HL-60/S4 treated with phorbol 12-myristate 13-acetate at 8.2 ng/mL for 4 days and 3 days (cell line): ENCODE measurements around the gene STK10.

Source experiments
- in situ Hi-C: fragments of 300-500 bp; cut with MboI; formaldehyde crosslinking; loops from 2 replicates; pipeline ENCODE4 v1.15.0; 2022; ENCODE audit warnings: low sequenced_read_pairs

Gene STK10

DNA sequence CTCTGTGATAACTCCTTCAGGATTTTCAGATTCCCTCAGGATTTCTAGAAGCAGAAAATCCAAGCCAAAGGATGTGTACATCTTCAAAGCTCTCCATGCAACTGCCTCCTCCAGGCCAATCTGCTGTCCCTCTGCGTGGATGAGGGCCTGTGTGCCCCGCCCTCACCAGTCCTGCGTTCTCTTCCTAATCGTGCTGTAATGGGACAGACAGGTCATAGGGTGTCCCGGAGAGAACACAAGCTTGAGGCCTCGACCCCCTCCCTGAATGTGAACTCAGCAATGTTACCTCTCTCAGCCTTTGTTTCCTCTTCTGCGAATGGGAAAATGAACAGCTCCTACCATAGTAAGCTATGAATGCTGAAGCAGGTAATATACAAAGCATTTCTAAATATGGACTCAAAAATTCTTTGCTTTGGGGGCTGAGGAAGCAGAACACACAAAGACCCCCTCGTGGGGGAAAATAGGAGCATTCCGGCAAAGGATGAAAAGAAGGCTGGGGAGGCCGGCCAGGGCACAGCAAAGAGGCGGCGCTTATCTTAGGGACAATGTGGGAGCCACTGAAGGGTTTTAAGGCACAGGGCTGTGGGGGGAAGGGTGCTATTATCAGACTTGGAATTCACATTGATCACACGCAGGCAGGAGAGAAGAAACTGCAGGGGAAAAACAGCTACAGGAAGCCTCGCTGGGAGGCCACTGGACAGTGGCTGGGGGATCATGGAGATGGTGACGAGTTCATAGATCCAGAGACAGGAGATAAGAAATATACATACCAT lies 124.4 kb downstream of the STK10 start:
- in situ Hi-C loops, result no loop called here

DNA sequence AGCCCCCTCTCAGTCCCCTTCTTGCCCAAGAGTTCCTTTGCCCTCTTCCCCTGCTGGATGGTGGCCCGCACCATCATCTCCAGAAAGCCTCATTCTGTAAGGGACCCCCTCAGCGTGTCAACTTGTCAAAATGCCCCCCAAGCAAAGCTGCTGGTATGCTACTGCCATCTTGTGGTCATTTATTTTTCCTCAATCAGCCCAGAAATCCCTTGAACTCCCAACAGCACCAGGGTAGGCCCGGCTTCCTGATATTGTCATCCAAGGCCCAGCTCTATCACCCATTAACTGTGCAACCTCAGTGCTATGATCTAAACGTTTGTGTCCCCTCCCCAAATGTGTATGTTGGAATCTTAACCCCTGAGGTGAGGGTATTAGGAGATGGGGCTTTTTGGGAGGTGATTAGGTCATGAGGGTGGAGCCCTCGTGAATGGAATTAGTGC lies 128.3 kb downstream of the STK10 start:
- in situ Hi-C loops, result no loop called here

DNA sequence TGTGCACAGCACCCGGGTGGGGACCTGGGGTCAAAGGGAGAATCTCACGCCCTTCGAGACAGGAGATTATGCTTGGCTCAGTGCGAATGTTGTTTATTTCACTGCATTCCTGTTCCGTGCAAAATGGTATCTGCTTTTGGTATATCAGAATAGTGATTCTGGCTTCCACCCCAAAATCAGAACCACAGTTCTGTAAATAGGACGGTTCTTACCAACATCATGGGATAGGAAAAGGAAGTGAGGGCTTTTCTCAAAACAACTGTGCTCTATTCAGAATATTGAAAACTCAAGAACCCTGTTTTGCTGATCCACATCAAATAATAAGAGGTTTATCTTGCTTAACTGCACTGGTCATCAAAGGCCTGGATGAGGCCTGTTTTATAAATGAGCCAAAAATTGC lies 129.9 kb downstream of the STK10 start:
- in situ Hi-C loops, result no loop called here

DNA sequence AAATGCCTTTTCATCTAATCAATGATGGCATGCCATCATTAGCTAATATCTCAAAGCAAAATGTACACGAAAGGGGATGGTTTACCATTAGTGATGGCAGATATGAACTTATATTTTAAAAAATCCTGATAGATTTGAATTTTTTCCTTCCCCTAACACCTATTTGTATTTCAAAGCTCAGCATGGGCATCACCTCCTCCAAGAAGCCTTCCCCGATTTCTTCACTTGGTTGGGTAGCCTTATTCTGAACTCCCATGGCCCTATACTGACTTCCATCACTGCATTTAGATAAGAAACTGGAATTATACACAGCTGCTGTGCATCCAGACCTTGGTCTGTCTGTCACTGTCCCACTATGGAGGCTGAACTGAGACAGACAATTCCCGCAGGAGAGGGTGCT lies 132.0 kb downstream of the STK10 start:
- in situ Hi-C loops, result no loop called here

GRCh38 chr5:172055421-172055820 lies 132.6 kb downstream of the STK10 start:
- in situ Hi-C loops, result no loop called here

GRCh38 chr5:172054611-172055153 lies 133.3 kb downstream of the STK10 start:
- in situ Hi-C loops, result no loop called here

DNA sequence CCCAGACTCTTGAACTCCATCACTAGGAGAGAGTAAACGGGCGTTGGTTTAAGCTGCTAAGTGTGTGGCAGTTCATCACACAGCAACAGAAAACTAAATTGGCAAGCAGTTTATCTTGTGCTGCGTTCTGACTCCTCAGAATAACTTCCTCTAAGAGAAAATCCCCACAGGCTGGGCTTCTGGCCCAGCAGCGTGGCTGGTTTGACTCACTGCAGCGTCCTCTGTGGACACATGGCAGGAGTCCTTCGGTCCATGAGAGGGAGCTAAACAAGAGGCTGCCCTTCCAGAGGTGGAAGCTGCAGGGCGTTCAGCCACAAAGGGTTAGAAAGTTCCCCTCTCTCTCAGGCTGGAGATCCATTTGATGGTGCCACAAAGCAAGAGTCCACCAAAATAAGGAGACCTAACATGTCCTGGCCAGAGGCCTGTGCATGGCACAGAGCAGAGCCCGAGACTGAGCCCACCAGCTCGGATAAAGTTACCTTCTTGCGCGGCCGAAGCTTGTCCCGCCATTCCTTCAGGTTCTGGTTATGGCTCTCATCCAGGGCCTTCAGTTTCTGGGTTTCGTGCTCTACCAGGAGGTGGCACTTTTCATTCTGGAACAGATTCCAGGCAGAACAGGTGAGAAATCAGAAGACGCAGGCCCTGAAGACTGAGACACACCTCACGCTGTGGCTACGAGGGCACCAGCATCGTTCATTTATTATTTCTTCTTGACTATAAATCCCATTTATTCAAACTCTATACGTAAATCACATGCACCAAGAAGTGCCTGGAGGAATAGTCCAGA lies 135.4 kb downstream of the STK10 start:
- in situ Hi-C loops, result no loop called here

GRCh38 chr5:172051643-172052339 lies 136.2 kb downstream of the STK10 start:
- in situ Hi-C loops, result no loop called here

DNA sequence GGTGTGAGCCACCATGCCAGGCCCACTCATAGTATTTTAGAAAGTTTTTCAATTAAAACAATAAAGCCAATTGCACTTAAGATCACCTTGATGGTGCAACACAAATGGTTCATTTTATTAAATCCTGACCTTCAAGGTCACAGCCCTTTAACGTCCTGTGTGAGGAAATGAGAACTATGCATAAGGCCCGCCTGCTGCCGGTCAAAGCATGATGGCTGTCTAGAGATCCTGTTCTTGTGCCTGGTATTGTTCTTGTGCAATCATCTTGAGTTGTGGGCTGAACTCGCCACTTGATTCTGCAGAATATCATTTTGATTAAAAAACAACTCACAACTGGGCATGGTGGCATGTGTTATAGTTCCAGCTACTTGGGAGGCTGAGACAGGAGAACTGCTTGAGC lies 137.9 kb downstream of the STK10 start:
- in situ Hi-C loops, result no loop called here

DNA sequence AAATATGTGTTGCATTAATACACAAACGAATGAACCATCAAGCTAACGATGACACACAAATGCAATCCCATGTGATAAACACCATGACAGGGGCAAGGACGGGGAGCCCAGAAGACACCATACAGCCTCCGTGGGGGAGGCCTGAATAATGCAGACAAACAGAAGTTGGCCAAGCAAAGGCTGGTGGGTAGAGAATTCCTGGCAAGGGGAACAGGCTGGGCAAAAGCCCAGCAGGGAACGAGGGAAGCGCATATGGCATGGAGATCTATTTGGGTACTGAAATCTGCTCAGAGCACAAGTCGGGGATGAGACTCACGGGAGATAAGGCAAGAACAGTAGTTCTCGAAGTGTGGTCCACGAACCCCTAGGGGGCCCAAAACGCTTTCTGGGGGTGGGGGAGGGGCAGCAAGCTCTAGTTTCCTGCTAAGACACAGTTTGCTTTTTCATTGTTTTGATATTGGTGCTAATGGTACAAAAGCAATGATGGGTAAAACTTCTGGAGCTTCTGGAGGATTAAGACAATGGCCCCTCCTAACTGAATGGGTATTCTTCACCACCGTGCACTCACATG lies 138.7 kb downstream of the STK10 start:
- in situ Hi-C loops, result loop anchor here (25.0 kb wide), 1 partner anchor 637 kb away; the partner anchor contains the start of gene FGF18

DNA sequence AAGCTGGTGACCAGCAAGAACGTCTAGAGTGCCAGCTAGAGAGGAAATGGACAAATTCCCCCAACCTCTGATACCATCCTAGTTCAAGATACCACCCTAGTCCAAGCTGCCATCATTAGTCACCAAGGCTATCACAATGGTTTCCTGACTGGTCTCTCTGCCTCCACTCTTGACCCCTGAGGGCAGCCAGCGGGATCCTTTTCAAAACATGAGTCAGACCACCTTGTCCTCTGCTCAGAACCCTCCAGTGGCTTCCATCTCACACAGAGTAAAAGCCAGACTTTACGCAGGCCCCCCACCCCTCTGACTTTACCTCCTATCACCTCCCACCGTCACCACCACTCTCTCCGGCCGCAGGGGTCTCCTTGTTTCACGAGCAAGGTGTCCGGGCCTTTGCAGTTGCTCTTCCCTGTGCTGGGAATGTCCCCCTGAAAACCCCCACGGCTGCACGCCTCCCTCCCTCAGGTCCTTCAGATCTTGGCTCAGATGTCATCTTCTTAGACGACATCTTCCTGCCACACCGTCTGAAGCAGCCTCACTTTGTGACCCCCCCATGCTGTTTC lies 139.4 kb downstream of the STK10 start:
- in situ Hi-C loops, result loop anchor here (25.0 kb wide), 1 partner anchor 636 kb away; the partner anchor contains the start of gene FGF18

DNA sequence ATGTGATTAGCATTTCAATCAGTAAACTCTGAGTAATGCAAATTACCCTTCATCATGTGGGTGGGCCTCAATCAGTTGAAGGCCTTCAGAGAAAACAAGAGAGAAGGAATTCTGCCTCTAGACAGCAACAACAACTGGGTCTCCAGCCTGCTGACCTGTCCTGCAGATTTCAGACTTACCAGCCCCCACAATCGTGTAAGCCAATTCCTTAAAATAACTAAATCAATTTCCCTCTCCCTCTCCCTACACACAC lies 139.9 kb downstream of the STK10 start:
- in situ Hi-C loops, result loop anchor here (25.0 kb wide), 1 partner anchor 636 kb away; the partner anchor contains the start of gene FGF18

DNA sequence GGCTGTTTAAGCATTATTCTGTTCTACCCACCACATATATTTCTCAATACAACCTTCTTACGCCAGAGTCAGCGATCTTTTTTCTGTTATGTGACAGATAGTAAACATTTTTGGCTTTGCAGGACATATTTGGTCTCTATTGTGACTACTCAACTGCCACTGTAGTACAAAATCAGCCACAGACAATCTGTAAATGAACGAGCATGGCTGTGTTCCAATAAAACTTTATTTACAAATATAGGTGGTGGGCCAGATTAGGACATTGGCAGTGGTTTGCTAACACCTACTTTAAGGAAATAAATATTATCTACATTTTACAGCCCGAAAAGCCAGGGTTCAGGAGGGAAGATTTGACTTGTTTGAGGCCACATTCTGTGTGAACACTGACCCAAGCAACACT lies 141.4 kb downstream of the STK10 start:
- in situ Hi-C loops, result loop anchor here (25.0 kb wide), 1 partner anchor 634 kb away; the partner anchor contains the start of gene FGF18

DNA sequence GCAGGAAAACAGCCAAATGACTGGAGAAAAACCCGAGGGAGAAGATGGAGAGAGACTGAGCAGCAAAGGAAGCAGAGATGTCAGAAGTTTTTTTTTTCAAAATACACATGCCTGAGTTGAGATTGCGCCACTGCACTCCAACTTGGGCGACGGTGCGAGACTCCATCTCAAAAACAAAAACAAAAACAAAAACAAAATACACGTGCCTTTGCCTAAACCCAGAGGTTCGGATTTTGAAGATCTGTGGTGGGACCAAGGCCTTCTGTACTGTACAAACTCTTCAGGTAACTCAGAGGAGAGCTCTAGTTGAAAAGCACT lies 142.8 kb downstream of the STK10 start:
- in situ Hi-C loops, result loop anchor here (25.0 kb wide), 1 partner anchor 633 kb away; the partner anchor contains the start of gene FGF18

- in situ Hi-C loops, result loop anchor here (25.0 kb wide), 1 partner anchor 632 kb away; the partner anchor contains the start of gene FGF18
Measured at GRCh38 chr5:172044631-172045314, 143.3 kb downstream of the STK10 start.

- in situ Hi-C loops, result loop anchor here (25.0 kb wide), 1 partner anchor 632 kb away; the partner anchor contains the start of gene FGF18
Measured at GRCh38 chr5:172043865-172044264, 144.2 kb downstream of the STK10 start.

DNA sequence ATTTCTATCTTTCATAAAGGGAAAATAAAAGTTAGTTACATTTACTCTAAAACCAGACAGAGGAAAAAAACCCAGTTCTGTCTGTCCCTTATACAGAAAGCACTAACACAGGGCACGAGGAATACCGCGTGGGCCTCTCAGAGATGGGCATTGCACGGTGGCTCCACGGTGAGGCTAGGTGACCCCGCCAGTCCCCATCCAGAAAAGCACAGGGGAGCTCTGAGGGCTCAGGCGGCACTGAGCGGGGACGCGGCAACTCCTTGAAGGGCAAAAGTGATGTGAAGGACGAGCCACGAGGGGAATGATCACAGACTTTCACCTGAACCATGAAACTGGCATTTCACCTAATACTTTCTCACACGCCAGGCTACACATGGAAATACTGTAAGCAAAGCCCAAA lies 145.8 kb downstream of the STK10 start:
- in situ Hi-C loops, result loop anchor here (25.0 kb wide), 1 partner anchor 630 kb away; the partner anchor contains the start of gene FGF18

DNA sequence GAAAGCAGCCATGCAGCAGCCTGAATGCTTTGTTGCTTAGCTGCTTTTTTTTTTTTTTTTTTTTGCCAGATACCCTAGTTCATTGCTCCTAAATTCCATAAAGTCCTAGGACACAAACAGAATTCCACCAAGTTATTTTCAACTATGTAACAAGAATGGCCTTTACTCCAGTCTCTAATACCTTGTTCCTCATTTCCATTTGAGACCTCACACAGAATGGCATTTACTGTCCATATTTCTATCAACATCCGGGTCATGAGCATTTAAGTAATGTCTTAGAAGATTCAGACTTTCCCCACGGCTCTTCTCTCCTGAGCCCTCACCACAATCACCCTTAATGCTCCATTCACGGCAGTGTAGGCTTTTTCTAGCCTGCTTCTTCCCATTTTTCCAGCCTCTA lies 149.9 kb downstream of the STK10 start:
- in situ Hi-C loops, result loop anchor here (25.0 kb wide), 1 partner anchor 626 kb away; the partner anchor contains the start of gene FGF18

DNA sequence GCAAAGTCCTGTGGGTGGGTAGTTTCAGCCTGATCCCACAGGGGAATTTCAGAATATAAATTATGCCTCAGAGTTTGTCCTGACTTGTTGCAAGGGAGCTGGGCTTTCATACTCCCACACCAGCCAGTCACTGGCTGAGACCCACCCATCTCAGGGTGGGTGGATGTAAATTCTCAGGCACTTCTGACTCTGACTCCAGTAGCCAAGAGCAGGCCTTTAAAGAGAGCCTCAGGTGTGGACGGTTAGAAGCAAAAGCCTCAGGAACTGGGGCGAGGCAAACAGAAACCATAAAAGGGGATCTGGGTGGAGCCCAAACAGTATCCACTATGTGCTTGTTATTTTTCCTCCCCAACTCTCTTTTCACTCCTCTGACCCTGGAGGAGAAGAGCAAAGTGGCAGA lies 153.0 kb downstream of the STK10 start:
- in situ Hi-C loops, result loop anchor here (25.0 kb wide), 1 partner anchor 623 kb away; the partner anchor contains the start of gene FGF18
